Gastroesophageal sphincter (tissue), 3 donors: ENCODE results near the gene PIP5K1B.

Experiments
- CTCF ChIP-seq, 4 experiments: fragments of 200-600 bp in 2 of 4; fragments of 450-650 bp in 2 of 4; sonication (generic) in 1 of 4; IDR thresholded peaks; one replicate each; pipeline ENCODE4 v1.5.1; 2017 to 2019; ENCODE audit warnings: antibody characterized with exemption in 4 of 4, mild to moderate bottlenecking in 2 of 4, moderate library complexity in 2 of 4
- EP300 ChIP-seq: sonication (generic); formaldehyde crosslinking; IDR thresholded peaks from one replicate; pipeline ENCODE4 v1.6.1; 2017; ENCODE audit warnings: antibody characterized with exemption, mild to moderate bottlenecking
- POLR2A ChIP-seq, 2 donors: fragments of 450-650 bp; IDR thresholded peaks; one replicate each; pipeline ENCODE4 v1.6.1; 2017; ENCODE audit warnings: antibody characterized with exemption in 2 of 2, mild to moderate bottlenecking in 2 of 2, moderate library complexity in 1 of 2
- POLR2AphosphoS5 ChIP-seq: sonication (generic); formaldehyde crosslinking; IDR thresholded peaks from one replicate; pipeline ENCODE4 v1.6.1; 2017; ENCODE audit warnings: antibody characterized with exemption

- TF ChIP-seq POLR2AphosphoS5 (no peak), CTCF (IDR thresholded peaks at IDR 0.05) (no peak), EP300 (no peak), POLR2A (IDR thresholded peaks at IDR 0.05) (no peak)
These were observed 4.5 kb downstream of the PIP5K1B start for GRCh38 chr9:68709291-68710110.
